K562 (cell line): ENCODE results near the gene ISG20L2. TPM values are rescaled to one million over a fixed set of nuclear protein-coding genes. Genes with fewer than 3 reads are reported as not detected.

Experiments used
- COPS2 ChIP-seq: fragments of 450-650 bp; conservative IDR thresholded peaks from 2 replicates; pipeline ENCODE4 v1.6.1; 2016; ENCODE audit warnings: mild to moderate bottlenecking, moderate library complexity
- ESRRB ChIP-seq: fragments of 250-450 bp; sonication (Bioruptor Pico); IDR thresholded peaks from 2 replicates; pipeline ENCODE4 v1.5.0; 2020; ENCODE audit warnings: mild to moderate bottlenecking, moderate library complexity, borderline replicate concordance
- KLF10 ChIP-seq: fragments of 250-450 bp; sonication (Bioruptor Pico); IDR thresholded peaks from 2 replicates; pipeline ENCODE4 v1.6.1; 2021; ENCODE audit warnings: matching md5 sums
- PRPF4 ChIP-seq: fragments of 200-400 bp; formaldehyde crosslinking; IDR thresholded peaks from one replicate; pipeline ENCODE4 v1.6.1; 2017; ENCODE audit warnings: low read length, low read depth, mild to moderate bottlenecking; ENCODE audit not compliant: insufficient read depth, poor library complexity, severe bottlenecking
- RUNX1 ChIP-seq: sonication (generic); IDR thresholded peaks from 2 replicates; pipeline ENCODE4 v1.6.1; 2016; ENCODE audit warnings: antibody characterized with exemption, low read depth
- SP2 ChIP-seq: IDR thresholded peaks from 2 replicates; pipeline ENCODE4 v1.6.1; 2011; ENCODE audit warnings: mild to moderate bottlenecking, low read depth, low read length, moderate library complexity; ENCODE audit not compliant: poor library complexity, severe bottlenecking; ENCODE audit errors: extremely low read depth
- TARDBP ChIP-seq: fragments of 450-650 bp; IDR thresholded peaks from 2 replicates; pipeline ENCODE4 v1.6.1; 2016
- ZNF12 ChIP-seq: sonication (generic); formaldehyde crosslinking; IDR thresholded peaks from 2 replicates; pipeline ENCODE4 v1.4.0; 2020; ENCODE audit warnings: mild to moderate bottlenecking, missing genetic modification reagents
- ZNF274 ChIP-seq: IDR thresholded peaks from 2 replicates; pipeline ENCODE4 v1.6.1; 2011; ENCODE audit warnings: low read depth, mild to moderate bottlenecking, low read length, moderate library complexity, borderline replicate concordance
- ZNF280A ChIP-seq: fragments of 450-650 bp; IDR thresholded peaks from 2 replicates; pipeline ENCODE4 v1.6.1; 2018; ENCODE audit warnings: mild to moderate bottlenecking, low read depth; ENCODE audit not compliant: partially characterized antibody
- ZNF655 ChIP-seq: fragments of 250-450 bp; sonication (Bioruptor Pico); IDR thresholded peaks from 2 replicates; pipeline ENCODE4 v1.5.0; 2021
- ZZZ3 ChIP-seq: fragments of 450-650 bp; IDR thresholded peaks from 2 replicates; pipeline ENCODE4 v1.6.1; 2016; ENCODE audit warnings: antibody characterized with exemption, mild to moderate bottlenecking, moderate library complexity
- polyA plus RNA-seq, 8 experiments: library from polyadenylated mRNA; depleted of rRNA in 4 of 8; stranded (reverse) in 5 of 8; unstranded in 3 of 8; fragments of >200 nt; fragmentation: Nextera tagmentation in 2 of 8; fragmentation: Illumina TruSeq in 1 of 8; extraction: Ambion mirVana in 2 of 8; extraction: Trizol in 1 of 8; gene quantifications; 2 replicates each; pipeline versions ENCODE4 v1.2.1 to v1.2.3, GENCODE V29; 2011 to 2014; ENCODE audit warnings: inconsistent platforms in 1 of 8, missing spikeins in 1 of 8
- total RNA-seq, 7 experiments: library from RNA; depleted of rRNA in 6 of 7; stranded (reverse); fragments of >200 nt in 6 of 7; fragmentation: Illumina TruSeq in 2 of 7; extraction: Trizol in 2 of 7; gene quantifications; 2 replicates each; pipeline versions ENCODE4 v1.2.1 to v1.2.3, GENCODE V29; 2011 to 2021; ENCODE audit warnings: low replicate concordance in 1 of 7
- TF ChIP-seq, protein P1 (sequence below): fragments of 200-600 bp; sonication (generic); IDR thresholded peaks from one replicate; pipeline ENCODE4 v1.6.1; 2012; ENCODE audit warnings: mild to moderate bottlenecking, low read depth, low read length, inconsistent platforms

ISG20L2 gene
- total and polyA plus RNA-seq, 9 of the 15 experiments (the other 6 are each of a cell fraction or from before 2014, with no cell fraction given), result 21.3 to 130 (median 50.3) TPM

DNA sequence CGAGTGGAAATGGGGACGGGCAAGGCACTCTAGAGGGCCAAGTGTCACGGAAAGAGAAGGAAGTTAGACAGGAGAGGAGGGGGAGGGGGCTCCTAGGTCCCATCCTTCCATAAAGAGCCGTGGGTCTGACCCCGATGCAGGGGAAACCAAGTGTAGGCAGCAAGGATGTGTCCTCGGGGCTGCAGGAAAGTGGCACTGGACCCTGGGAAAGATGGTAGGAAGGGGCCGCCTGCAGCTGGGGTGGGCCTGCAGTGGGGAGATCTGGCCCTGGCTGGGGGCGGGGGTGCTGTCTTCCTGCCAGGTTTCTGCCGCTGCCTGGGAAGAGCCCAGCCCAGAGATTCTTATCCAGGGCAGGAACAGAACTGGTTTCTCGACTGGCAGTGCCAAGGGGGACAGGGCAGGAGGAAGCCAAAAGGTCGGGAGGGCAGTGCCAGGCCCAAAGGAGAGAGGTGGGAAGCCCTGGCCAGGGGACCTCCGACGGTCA lies 36.1 kb downstream of the ISG20L2 start (continued):
- TF ChIP-seq COPS2, result no peak
- TF ChIP-seq, protein P1, sequence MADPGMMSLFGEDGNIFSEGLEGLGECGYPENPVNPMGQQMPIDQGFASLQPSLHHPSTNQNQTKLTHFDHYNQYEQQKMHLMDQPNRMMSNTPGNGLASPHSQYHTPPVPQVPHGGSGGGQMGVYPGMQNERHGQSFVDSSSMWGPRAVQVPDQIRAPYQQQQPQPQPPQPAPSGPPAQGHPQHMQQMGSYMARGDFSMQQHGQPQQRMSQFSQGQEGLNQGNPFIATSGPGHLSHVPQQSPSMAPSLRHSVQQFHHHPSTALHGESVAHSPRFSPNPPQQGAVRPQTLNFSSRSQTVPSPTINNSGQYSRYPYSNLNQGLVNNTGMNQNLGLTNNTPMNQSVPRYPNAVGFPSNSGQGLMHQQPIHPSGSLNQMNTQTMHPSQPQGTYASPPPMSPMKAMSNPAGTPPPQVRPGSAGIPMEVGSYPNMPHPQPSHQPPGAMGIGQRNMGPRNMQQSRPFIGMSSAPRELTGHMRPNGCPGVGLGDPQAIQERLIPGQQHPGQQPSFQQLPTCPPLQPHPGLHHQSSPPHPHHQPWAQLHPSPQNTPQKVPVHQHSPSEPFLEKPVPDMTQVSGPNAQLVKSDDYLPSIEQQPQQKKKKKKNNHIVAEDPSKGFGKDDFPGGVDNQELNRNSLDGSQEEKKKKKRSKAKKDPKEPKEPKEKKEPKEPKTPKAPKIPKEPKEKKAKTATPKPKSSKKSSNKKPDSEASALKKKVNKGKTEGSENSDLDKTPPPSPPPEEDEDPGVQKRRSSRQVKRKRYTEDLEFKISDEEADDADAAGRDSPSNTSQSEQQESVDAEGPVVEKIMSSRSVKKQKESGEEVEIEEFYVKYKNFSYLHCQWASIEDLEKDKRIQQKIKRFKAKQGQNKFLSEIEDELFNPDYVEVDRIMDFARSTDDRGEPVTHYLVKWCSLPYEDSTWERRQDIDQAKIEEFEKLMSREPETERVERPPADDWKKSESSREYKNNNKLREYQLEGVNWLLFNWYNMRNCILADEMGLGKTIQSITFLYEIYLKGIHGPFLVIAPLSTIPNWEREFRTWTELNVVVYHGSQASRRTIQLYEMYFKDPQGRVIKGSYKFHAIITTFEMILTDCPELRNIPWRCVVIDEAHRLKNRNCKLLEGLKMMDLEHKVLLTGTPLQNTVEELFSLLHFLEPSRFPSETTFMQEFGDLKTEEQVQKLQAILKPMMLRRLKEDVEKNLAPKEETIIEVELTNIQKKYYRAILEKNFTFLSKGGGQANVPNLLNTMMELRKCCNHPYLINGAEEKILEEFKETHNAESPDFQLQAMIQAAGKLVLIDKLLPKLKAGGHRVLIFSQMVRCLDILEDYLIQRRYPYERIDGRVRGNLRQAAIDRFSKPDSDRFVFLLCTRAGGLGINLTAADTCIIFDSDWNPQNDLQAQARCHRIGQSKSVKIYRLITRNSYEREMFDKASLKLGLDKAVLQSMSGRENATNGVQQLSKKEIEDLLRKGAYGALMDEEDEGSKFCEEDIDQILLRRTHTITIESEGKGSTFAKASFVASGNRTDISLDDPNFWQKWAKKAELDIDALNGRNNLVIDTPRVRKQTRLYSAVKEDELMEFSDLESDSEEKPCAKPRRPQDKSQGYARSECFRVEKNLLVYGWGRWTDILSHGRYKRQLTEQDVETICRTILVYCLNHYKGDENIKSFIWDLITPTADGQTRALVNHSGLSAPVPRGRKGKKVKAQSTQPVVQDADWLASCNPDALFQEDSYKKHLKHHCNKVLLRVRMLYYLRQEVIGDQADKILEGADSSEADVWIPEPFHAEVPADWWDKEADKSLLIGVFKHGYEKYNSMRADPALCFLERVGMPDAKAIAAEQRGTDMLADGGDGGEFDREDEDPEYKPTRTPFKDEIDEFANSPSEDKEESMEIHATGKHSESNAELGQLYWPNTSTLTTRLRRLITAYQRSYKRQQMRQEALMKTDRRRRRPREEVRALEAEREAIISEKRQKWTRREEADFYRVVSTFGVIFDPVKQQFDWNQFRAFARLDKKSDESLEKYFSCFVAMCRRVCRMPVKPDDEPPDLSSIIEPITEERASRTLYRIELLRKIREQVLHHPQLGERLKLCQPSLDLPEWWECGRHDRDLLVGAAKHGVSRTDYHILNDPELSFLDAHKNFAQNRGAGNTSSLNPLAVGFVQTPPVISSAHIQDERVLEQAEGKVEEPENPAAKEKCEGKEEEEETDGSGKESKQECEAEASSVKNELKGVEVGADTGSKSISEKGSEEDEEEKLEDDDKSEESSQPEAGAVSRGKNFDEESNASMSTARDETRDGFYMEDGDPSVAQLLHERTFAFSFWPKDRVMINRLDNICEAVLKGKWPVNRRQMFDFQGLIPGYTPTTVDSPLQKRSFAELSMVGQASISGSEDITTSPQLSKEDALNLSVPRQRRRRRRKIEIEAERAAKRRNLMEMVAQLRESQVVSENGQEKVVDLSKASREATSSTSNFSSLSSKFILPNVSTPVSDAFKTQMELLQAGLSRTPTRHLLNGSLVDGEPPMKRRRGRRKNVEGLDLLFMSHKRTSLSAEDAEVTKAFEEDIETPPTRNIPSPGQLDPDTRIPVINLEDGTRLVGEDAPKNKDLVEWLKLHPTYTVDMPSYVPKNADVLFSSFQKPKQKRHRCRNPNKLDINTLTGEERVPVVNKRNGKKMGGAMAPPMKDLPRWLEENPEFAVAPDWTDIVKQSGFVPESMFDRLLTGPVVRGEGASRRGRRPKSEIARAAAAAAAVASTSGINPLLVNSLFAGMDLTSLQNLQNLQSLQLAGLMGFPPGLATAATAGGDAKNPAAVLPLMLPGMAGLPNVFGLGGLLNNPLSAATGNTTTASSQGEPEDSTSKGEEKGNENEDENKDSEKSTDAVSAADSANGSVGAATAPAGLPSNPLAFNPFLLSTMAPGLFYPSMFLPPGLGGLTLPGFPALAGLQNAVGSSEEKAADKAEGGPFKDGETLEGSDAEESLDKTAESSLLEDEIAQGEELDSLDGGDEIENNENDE, result no peak
- no peak for TF ChIP-seq ZNF280A
- TF ChIP-seq ESRRB, result no peak
- TF ChIP-seq ZNF655 (CRISPR knock-in tag), result no peak
- no peak for TF ChIP-seq PRPF4
- TF ChIP-seq SP2, result no peak
- TF ChIP-seq ZNF12 (CRISPR knock-in tag), result no peak
- TF ChIP-seq TARDBP, result no peak
- TF ChIP-seq ZZZ3, result no peak
- no peak for TF ChIP-seq RUNX1
- TF ChIP-seq KLF10 (CRISPR knock-in tag), result no peak
- no peak for TF ChIP-seq ZNF274
